HepG2 (cell line): ENCODE data around the gene PRKAR2A.

ENCODE experiments used
- MYC ChIP-seq: sonication (generic); formaldehyde crosslinking; IDR thresholded peaks from 2 replicates; pipeline ENCODE4 v1.9.0; 2021; ENCODE audit warnings: missing genetic modification reagents, borderline replicate concordance
- ZSCAN21 ChIP-seq: sonication (generic); formaldehyde crosslinking; IDR thresholded peaks from 2 replicates; pipeline ENCODE4 v1.8.0; 2022; ENCODE audit warnings: mild to moderate bottlenecking, missing genetic modification reagents, moderate library complexity, borderline replicate concordance

DNA sequence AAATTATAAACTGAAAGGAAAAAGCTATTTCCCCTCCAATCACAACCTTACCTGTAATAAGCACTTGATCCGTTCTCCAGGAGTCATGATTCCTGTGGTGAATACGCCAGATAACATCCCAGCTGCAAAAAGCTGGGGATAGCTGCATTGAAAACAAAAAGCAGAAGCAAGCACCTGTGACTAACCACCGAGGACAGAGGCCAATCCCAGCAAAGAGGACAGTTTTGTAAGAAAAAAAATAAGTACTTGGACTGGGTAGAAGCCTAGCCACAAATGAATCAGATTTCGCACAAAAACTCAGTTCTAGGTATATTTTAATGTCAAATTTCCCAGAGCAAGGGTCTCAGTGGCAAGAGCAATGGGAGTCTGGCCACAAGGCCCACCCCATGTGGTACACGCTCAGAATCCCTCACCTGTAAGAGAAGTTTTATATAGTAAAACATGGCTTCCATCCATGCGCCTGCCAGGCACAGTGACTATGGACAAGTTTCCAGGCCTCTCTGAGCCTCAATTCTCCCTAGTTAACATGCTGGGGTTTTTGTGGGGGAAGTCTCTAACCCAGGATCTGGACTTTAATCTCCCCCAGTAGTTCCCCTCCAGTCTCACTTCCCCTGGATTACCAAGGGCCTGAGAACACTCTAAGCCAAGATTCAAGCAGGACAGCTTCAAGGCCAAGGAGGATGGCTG is 31.8 kb upstream of the PRKAR2A start:
- TF ChIP-seq ZSCAN21 (CRISPR knock-in tag) (no peak), MYC (CRISPR knock-in tag) (no peak)
